Measurements from ENCODE around the gene TMC7.

DNA sequence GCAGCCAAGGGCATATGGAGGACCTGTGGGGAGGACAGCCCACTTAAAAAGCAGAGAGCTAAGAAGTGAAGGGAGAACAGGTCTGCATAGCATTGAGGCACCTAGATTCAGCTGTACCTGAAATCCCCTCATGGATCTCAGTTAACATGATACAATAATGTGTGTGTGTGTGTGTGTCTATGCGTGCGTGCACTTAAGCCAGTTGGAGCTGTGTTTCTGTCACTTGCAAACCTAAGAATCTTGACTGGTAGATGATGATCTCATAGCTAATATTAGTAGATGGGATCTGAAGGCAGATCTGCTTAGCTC lies 128.3 kb downstream of the TMC7 start:
- TF ChIP-seq SUZ12 (IDR thresholded peaks at IDR 0.05) (no peak), ZNF384 (IDR thresholded peaks at IDR 0.05) (no peak), FOXA1 (IDR thresholded peaks at IDR 0.05) (no peak), FOXK2 (IDR thresholded peaks at IDR 0.05) (no peak), SP1 (IDR thresholded peaks at IDR 0.05) (no peak), BHLHE40 (IDR thresholded peaks at IDR 0.05; ENCODE audit: borderline replicate concordance) (no peak)
- TF ChIP-seq, protein P1, sequence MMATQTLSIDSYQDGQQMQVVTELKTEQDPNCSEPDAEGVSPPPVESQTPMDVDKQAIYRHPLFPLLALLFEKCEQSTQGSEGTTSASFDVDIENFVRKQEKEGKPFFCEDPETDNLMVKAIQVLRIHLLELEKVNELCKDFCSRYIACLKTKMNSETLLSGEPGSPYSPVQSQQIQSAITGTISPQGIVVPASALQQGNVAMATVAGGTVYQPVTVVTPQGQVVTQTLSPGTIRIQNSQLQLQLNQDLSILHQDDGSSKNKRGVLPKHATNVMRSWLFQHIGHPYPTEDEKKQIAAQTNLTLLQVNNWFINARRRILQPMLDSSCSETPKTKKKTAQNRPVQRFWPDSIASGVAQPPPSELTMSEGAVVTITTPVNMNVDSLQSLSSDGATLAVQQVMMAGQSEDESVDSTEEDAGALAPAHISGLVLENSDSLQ (IDR thresholded peaks at IDR 0.05), result no peak
